HG03521 (cell line): ENCODE data around the gene HAAO.
A peak's percentile ranks its signal among the peaks of the same experiment; 100 is the strongest.

Experiments used
- ATAC-seq: cut with Tn5 transposase; IDR thresholded peaks from one replicate; pipeline ENCODE4 v1.9.1; 2021; ENCODE audit warnings: mild to moderate bottlenecking, moderate library complexity; ENCODE audit not compliant: unreplicated experiment

The HAAO gene

DNA sequence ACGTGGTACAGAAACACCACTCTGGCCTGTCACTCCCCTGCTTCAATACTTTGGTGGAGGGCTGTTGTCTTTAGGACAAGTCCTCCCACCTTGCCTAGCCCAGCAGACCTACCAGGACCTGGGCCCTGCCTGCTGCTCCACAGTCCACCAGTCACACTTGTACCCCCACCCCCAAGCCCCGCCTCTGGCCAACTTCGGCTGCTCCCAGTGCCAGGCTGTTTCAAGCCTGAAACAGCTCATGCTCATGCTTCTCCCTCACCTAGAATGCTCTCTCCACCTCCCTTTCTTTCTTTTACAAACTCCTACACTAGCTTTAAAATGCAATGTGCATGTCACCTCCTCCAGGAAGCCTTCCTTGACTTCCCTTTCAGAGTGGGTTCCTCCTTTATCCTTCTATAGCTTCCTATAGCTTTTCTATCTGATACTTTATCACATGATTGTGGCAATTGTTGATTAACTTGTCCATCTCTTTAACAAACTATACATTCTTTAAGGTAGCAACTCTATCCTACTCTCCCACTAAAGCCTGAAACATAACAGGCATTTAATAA is 23.6 kb downstream of the HAAO start:
- ATAC-seq, result no peak

DNA sequence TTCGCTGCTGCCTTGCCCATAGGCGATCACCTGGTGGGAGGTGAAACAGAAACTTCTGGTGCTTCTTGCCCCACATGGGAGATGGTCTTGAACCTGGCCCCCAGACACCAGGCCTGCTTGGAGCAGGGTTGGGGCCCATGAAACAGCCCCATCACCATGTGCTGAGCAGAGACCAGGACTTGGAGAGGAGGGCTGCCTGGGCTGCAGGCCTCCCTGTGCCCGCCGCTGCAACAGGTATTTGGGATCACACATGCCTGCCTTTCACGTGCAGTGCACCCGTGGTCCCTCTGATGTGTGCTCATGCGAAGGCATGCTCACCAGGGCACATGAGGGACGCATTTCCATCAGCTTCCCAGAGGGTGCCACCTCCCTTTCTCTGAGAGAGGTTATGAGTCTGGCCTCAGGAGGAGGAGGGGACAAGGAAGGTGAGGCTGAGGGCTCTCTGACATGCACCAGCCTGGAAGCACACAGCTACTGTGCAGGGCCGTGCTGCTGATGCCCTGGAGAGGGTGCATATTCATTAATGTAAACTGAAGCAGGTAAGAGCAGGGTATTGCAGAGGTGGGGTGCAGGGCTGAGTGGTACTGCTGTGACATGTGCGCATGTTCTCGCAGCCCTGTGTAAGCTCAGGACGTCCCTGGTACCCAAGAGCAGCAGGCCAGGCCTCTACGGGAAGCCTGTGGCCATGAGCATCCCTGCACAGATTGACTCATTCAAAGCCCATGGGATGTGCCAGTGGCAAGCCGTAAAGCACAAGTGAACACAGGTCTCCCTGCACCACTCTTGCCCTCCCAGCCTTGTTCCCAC is 24.3 kb downstream of the HAAO start:
- ATAC-seq, result no peak

DNA sequence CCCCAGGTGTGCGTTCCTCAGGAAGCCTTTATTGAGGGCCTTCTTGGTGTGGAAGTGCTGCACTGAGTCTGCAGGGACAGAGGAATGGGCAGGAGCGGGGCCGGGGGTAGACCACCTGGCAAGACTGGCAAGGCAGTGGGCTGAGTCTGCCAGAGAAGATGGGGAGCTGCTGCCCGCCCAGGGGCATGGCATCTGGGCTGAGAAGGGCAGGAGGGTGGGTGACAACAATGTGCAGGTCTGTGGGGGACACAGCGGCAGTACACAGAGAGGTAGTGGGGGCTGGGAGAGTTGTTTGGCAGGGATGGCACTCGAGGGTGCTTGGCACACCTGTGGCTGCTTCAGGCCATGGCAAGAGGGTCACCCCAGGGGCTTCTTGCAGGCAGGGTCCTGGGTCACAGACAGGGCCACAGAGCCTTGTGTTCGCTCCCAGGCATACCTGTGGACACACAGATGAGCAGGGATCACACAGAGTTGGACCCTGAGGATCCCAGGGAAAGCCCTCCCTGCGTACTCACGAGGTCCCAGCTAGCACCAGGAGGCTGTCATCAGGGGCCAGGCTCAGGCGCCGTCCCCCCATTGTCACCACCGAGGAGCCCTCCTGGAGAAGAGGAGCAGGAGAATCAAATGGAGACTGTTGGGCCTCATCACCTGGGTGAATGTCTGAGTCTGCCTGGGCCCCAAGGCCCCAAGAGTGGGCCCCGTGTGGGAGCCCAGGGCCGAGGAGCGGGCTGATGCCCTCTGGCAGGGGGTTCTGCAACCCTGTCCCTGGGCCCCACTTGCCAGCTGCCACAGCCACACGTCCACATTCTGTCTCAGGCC is 25.1 kb downstream of the HAAO start:
- no peak for ATAC-seq

DNA sequence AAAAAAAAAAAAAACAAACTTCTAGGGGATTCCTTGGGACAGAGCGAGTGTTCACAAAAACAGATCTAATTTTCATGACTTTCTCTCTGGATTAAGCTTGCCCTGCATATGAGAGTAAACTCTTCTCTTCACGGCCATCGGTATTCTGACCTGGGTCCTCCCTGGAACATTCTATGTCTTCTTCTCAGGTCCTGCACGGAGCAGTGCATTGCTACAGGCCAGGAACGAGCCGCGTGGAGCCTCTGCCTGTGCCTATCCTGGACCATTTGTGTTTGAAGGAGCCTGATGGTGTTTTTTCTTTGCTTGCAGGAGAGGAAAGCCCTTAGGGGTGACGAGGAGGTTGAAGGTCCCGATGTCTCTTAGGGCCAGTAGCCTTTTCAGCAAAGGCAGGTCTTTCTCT is 26.7 kb downstream of the HAAO start:
- ATAC-seq, result no peak

DNA sequence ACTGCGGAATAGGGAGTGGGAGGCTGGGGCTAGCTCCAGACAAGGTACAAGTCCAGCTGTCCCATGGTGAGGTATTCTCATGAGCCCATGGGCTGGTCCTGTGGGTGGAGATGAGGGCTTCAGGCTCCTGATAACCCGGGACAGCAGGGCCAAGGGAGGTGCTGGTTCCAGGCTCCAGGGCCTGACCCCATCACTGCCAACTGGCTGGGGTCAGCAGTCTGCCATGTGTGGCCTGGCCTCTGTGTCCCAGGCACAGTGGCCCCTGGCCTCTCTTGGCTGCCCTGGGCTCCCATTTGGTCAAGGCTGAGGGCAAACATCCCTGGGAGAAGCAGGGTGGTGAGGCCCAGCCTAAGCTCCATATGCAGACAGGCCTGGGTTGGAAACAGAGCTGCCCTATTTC is 27.5 kb downstream of the HAAO start:
- no peak for ATAC-seq

DNA sequence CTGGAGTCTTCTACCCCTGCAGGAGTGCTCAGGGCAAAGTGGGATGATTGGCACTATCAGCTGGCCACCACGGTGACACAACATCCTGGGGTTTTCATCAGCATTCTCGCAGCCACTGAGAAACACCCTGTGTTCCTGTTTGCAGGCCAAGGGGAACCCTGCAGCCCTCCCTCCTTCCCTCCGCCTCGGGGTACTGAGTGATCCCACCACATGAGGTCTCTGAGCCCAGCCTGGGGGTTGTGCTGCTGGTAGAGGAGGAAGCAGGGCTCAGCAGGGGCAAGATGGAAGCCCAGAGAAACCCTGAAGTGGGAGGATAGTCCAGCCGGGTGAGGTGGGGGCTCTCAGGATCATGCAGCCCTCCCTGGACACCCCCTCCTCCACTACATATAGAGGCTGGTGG is 28.3 kb downstream of the HAAO start, which contains the start of gene OXER1:
Gene OXER1 (minus strand): TSS at position 40 of the 400 bp plus-strand sequence. CDS start 73 bp downstream, outside the sequence.
- ATAC-seq, result no peak

DNA sequence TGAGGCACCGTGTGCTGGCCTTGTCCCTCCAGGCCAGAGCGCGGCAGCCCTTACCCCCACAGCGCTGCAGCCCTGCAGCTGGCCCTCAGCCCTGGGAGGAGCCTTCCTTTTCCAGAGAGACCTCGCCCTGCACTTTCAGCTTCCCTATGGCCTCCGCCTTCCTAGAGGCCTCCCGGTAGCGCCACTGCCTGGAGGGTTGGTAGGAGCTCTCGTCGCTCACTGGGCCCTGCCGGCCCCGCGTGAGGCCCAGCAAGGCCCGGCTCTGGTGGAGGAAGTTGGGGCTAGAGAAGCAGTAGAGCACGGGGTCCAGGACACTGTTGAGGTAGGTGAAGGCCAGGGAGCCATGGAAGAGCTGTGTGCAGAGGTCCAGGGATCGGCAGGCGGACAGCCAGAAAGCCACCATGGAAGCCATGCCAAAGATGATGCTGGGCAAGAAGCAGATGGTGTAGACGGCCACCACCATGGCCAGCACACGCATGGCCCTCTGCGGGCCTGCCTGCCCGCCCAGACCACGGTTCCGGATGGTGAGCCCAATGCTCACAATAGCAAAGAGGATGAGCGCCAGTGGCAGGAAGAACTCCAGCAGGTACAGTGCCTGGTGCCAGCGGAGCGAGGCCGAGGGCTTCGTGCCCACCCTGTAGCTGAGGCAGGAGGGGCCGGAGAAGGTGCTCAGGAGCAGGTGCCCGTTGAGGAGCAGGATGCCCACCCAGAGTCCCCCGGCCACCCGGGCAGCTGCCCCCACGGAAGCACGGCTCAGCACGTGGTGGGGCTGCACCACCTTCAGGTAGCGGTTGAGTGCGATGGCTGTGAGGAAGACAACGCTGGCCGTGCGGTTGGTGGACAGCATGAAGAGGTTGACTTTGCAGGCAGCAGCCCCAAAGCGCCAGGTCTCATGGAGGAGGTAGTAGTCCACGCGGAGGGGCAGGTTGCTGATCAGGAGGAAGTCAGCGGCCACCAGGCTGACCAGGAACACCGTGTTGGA is 29.3 kb downstream of the HAAO start:
- no peak for ATAC-seq

DNA sequence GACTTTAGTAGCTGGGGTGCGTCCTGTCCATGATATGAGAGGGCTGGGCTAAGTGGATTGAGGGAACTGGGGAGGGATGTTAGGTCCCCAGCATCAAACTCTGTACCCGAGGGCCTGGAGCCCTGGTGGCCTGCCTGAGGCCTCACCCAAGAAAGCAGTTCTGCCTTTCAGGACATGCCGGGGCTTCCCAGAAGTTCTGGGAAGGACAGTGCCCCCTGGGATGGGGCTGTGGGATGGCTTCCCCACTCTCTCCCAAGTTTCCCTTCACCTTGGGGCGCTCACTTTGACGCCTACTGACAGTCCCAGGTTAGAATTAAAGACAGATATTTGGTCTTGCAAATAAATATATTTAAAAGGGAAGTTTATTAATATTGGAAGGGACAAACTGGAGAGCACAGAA is 30.2 kb downstream of the HAAO start:
- no peak for ATAC-seq

DNA sequence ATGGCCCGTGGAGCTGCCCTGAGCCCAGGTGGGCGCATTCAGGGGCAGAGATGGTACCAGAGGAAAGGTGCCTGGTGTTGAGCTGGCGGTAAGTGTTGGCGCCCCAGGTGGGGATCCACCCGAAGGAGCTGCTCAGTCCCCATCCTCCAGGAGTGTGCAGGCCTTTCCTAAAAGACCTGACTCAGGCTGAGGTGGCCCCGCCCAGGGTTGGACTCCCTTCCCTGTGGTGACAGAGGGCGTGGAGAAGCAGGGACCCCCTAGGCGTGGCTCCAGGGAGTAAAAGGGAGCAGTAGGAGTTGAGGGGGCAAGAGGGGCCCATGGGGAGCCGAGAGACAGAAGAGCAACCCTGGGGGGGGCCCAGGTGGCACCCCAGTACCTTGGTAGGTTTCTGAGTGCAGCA is 30.8 kb downstream of the HAAO start:
- ATAC-seq, result no peak

DNA sequence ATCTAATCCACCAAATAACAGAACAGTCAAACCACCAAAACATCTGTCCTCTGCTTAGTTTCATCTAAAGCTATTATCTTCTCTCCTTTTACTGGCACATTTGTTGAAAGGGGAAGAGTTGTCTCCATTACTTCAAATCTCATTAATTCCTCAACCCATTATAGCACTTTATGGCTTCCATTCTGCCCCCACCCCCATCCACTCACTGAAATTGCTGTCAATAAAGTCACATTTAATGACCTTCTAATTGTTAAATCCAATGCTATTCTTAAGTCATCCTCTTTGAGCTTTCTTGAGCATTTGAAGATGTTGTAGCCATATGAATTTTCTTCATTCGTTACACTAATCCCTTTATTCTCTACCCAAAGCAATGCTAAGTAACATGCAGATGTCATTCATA is 33.6 kb downstream of the HAAO start:
- ATAC-seq, result no peak

DNA sequence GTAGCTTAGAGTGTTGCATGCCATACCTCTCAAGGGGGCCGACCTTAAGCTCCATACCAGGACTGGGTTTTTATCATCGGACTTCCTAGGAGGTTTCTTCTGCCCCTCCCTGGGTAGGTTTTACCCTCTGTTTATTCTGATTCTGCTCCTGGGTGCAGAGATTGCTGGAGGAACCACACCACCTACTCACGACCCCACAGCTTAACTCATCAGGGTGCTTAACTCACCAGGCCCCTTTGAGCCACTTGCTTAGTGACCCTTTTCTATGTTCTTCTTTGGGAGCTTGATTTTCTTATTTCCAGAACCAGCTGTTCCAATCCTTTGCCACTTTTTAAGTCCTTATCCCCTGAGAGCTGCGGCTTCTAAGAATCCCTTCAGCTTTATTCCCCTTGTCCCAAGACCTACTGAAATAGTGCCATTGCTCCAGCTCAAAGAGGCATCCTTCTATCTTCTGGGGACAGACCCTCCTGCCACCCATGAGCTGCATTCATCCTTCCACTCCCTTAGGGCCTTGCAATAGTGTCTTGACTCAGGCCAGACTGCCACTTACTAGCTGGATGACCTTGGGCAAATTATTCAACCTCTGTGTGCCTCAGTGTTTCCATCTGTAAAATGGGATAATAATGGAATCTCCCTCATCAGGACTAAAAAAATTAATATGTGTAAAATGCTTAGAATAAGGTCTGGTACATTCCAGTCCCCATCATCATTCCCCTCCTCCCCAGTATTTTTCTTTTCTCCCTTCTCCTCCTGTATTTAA is 34.2 kb downstream of the HAAO start:
- ATAC-seq, result no peak

DNA sequence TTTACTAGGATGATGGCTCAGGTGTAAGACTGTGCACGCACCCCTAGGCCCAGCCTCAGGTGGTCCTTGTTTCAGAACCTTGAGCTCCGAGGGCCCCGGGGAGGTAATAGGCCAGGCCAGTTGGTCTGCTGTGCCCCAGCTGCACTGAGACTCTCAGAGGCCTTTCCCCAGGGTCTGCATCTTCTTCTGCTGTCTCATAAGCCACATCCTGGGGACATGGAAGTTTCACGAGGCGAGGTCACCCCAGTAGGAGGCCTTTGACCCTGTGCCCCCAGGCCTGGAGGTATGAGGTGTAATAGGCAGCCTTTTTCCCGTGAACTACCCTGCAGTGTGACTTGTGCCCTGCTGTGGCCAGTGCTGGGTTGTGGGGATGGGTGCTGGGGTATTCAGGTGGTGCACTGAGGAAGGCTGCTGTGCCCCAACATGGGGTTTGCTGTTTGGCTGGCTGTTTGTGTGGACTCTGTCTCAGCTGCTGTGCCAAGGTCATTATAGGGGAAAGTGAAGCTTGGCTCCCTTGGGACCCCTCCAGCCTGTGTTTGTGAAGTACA is 35.3 kb downstream of the HAAO start:
- no peak for ATAC-seq

DNA sequence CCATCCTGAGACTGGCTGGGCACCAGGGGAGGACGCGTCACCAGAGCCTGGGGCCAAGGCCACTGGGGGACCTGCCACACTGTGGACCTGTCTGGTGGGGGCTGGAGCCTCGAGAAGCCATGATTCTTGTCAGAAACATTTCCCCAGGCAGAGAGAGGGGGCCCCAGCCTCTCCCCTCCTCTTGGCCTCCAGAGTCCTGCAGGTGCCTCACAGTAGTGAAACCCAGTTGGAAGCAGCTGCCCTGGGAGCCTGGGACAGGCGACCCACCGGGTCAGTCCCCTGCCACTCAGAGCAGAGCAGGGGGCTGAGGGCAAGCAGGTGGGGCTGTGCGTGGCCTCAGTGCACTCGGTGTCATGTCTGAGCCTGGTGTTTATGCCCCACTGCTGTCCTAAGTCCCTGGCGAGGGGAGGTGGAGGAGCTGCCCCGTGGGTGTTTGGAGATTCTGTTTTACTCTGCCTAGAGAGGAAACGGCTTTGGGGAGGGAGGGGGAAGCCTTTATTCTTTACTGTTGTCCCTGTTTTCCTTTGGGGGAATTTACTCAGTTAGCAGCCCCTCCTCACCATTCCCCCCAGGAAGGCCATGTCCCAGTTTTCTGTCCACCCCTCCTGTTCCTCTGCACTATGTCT is 36.1 kb downstream of the HAAO start:
- no peak for ATAC-seq

DNA sequence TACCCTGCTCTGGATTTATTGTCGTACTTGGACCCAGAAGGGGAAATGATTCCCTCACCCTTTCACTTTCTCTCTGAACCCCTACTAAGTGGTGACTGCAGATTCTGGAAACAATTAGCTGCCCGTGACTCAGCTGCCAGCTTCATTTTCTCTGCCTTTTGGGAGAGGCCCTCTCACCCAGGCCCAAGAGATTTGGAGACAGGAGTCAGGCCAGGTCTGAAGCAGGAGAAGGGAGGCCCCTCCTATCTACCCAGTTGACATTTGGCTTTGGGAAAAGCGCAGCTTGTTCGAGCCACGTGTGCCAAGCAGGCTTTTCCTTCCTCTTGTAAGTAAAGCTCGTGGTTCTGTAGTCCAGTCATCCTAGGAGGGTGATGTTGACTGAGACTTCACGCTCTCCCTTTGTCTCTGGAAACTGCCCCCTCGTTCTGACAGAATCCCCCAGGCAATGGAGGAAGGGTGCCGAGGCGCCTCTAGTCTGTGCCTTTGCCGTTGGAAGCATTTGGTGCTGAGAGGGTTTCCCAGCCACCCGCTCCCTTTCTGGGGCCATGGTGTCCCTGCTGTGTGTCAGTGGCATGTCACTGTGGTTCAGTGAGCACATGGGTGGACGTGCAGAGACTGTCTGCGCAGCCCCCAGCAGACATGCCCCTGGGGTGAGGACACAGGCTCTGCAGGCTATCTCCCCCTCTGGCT is 37.0 kb downstream of the HAAO start:
- no peak for ATAC-seq

DNA sequence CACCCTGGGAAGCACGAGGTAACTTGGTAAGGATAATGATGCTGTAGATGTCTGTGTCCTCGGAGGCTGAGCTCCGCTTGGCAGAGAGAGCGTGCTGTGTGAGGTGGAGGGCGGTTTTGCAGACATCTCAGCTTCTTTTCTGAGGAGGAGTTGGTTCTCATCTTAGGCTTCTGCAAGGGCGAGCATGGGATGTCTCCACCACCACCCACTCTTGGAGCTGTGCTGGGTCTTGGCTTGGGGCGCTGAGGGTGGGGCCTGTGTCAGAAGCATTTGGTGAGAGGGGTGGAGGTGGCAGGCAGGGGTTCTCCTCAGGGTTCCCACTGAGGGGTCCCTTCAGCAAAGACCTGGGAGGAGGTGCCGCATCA is 37.6 kb downstream of the HAAO start:
- no peak for ATAC-seq

DNA sequence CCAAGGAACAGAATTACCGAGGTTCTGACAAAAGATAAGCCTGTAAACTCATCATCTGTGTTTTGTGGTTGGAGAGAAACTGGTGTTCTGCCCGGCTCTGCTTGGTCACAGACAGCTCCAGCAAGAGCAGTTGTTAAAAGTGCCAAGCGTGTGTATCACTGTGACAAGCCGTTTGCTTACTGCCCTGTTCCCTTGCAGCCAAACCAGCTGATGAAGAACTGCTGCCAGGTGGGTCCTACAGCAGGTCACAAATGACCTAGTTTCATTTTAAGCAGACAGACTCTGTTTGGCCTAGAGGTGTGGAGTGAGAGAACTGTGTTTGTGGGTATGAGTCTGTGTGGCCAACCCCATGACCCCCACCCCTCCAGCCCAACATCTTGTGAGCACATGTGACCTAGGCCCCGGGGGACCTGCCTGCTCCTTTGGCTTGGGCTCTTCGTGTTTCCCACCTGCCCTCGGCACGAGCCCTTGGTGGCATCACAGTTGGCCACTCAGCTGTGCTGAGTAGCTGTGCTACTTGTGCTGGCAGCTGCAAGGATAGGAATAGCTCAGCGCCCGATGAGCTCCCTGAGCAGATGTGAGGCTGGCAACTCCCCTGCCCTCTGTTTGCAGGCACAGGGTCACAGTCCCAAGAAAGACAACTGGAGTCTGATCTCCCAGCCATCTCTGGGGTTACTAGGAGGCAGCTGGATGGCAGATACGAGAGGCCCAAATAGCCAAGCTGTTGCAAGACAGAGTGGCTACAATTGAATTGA is 38.2 kb downstream of the HAAO start:
- peak; percentile 59 for ATAC-seq

DNA sequence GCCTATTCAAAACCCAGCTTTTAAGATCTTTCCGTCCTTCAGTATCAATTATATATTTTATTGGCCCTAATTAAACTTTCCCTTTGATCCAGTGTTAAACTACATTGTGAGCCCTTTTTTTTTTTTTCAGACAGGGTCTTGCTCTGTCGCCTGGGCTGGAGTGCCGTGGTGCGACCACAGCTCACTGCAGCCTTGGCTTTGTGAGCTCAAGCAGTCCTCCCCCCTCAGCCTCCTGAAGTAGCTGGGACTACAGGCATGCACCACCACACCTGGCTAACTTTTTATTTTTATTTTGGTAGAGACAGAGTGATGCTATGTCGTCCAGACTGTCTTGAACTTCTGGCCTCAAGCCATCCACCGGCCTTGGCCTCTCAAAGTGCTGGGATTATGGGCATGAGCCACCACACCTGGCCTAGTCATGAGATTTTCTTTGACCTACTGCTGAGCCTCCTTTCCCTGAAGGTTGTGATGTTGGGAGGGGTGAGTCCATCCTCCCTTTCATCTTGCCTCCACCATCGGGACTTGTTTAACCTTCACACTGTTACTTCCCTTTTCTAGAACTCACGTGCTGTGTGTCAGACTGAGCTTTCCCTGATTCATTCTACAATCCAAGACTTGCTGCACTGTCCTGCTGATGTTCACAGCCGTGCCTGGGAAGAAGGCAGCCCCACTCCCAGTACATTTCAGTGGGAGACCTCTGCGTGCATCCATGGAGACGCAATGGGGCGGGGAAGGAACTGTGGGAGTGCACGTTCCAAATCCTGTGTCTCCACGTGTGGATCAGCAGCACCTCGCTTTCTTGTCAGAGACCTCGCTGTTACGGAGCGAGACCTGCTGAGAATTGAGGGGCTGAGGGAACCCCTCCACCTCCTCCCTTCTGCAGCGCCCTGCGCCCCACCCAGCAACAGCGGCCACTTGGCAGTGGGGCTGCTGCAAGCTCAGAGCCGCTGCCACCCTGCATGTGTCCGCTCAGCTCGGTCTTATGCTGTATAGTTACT is 39.3 kb downstream of the HAAO start:
- no peak for ATAC-seq
